K562 (cell line): ENCODE measurements around the gene CHD2. TPM values are rescaled to one million over a fixed set of nuclear protein-coding genes. Genes with fewer than 3 reads are reported as not detected.

ENCODE experiments used
- ATAC-seq: fragments of 200-7000 bp; cut with Tn5 transposase; 3 replicates; pipeline ENCODE4 v1.9.1; 2020; ENCODE audit warnings: moderate library complexity
- BruUV-seq: library from RNA; stranded (reverse); fragments of 400-500 nt; replicated peaks from 2 replicates; lab custom pipeline; 2021; lab: Mats Ljungman, UMichigan
- CTCF ChIA-PET: fragments of 300-600 bp; formaldehyde crosslinking; extraction: SDS; loops from one replicate; lab custom pipeline; 2021; ENCODE audit warnings: low intra/inter-chr PET ratio; lab: Yijun Ruan, JAX
- POLR2A ChIA-PET: fragments of 300-600, 350-650 bp; sonication (Branson Sonifier 250); formaldehyde crosslinking; extraction: SDS; loops from one replicate; lab custom pipeline; 2021; ENCODE audit warnings: antibody characterized with exemption, inconsistent platforms; lab: Yijun Ruan, JAX
- DNase-seq, 4 experiments: peaks; one replicate each; pipeline versions ENCODE4 v3.0.0 to v3.0.0-alpha.2; 2011 to 2018; ENCODE audit warnings: low spot score in 3 of 4, mixed read lengths in 3 of 4; ENCODE audit errors: extremely low read depth in 1 of 4
- FAIRE-seq: peaks from 2 replicates; lab custom pipeline; 2011; peaks lifted over from hg19 to GRCh38; lab: Jason Lieb, UNC
- H2AFZ ChIP-seq: 2 replicates; pipeline ENCODE4 v1.6.0; 2011; ENCODE audit warnings: low read depth, low read length, control low read depth, inconsistent platforms
- H3K27ac ChIP-seq: fragments of 200-600 bp; 3 replicates; pipeline ENCODE4 v1.8.0; 2011; ENCODE audit warnings: low read depth, mild to moderate bottlenecking, control low read depth, inconsistent platforms, low read length, moderate library complexity, mixed read lengths; ENCODE audit errors: extremely low read depth
- H3K27me3 ChIP-seq, 2 experiments: fragments of 300-600 bp in 1 of 2; 2 replicates in 1 of 2; 3 replicates in 1 of 2; pipeline versions ENCODE4 v1.6.0 to v1.8.0; 2011; ENCODE audit warnings: inconsistent platforms in 2 of 2, low read length in 2 of 2, mild to moderate bottlenecking in 1 of 2, mixed read lengths in 1 of 2, moderate library complexity in 1 of 2; ENCODE audit not compliant: control insufficient read depth in 2 of 2, insufficient read depth in 2 of 2
- H3K36me3 ChIP-seq: fragments of 300-600 bp; 3 replicates; pipeline ENCODE4 v1.8.0; 2011; ENCODE audit warnings: mild to moderate bottlenecking, low read length, inconsistent platforms; ENCODE audit not compliant: control insufficient read depth, insufficient read depth
- H3K4me1 ChIP-seq, 2 experiments: fragments of 200-600 bp in 1 of 2; replicated peaks in 1 of 2; 2 replicates in 1 of 2; 3 replicates in 1 of 2; pipeline versions ENCODE4 v1.5.1 to v1.8.0; 2011; ENCODE audit warnings: inconsistent platforms in 2 of 2, low read length in 2 of 2, mild to moderate bottlenecking in 1 of 2, mixed read lengths in 1 of 2, moderate library complexity in 1 of 2; ENCODE audit not compliant: control insufficient read depth in 2 of 2, insufficient read depth in 2 of 2
- H3K4me2 ChIP-seq: 2 replicates; pipeline ENCODE4 v1.6.1; 2011; ENCODE audit warnings: low read length, control low read depth, inconsistent platforms, mixed read lengths; ENCODE audit not compliant: insufficient read depth
- H3K4me3 ChIP-seq: fragments of 200-600 bp; sonication (generic), shearing (Covaris generic); 2 replicates; pipeline ENCODE4 v1.5.1; 2016; ENCODE audit warnings: control low read depth, inconsistent platforms
- H3K79me2 ChIP-seq: fragments of 200-600 bp; 3 replicates; pipeline ENCODE4 v1.8.0; 2011; ENCODE audit warnings: low read length, inconsistent platforms; ENCODE audit not compliant: control insufficient read depth, insufficient read depth
- H3K9ac ChIP-seq, 2 experiments: 2 replicates each; pipeline versions ENCODE4 v1.6.0 to v1.6.1; 2011; ENCODE audit warnings: low read depth in 2 of 2, low read length in 2 of 2, control low read depth in 1 of 2, inconsistent platforms in 1 of 2, mild to moderate bottlenecking in 1 of 2, mixed read lengths in 1 of 2; ENCODE audit not compliant: insufficient read depth in 1 of 2
- H3K9me1 ChIP-seq: one replicate; pipeline ENCODE4 v1.6.0; 2011; ENCODE audit warnings: inconsistent platforms, mild to moderate bottlenecking, low read length, moderate library complexity; ENCODE audit not compliant: control insufficient read depth, insufficient read depth
- H3K9me3 ChIP-seq: replicated peaks from 2 replicates; pipeline ENCODE4 v1.5.1; 2011; ENCODE audit warnings: low read depth, low read length, inconsistent platforms; ENCODE audit not compliant: control insufficient read depth, insufficient read depth
- H4K20me1 ChIP-seq: replicated peaks from 2 replicates; pipeline ENCODE4 v1.6.1; 2011; ENCODE audit warnings: low read length, inconsistent platforms, mixed read lengths; ENCODE audit not compliant: control insufficient read depth, insufficient read depth
- ADNP ChIP-seq: fragments of 200-800 bp; sonication (Bioruptor generic); IDR thresholded peaks from 2 replicates; pipeline ENCODE4 v1.6.1; 2016; ENCODE audit warnings: missing genetic modification characterization, missing compliant biosample characterization
- DDX20 ChIP-seq: fragments of 450-650 bp; IDR thresholded peaks from 2 replicates; pipeline ENCODE4 v1.6.1; 2016; ENCODE audit warnings: missing genetic modification characterization, low read depth, mild to moderate bottlenecking, missing compliant biosample characterization, moderate library complexity
- LARP7 ChIP-seq: fragments of 450-650 bp; IDR thresholded peaks from 2 replicates; pipeline ENCODE4 v1.6.1; 2016
- NRF1 ChIP-seq, 2 experiments: fragments of 450-650 bp; IDR thresholded peaks in 1 of 2; conservative IDR thresholded peaks in 1 of 2; 2 replicates each; pipeline ENCODE4 v1.6.1; 2014; ENCODE audit warnings: mild to moderate bottlenecking in 2 of 2
- POLR2H ChIP-seq: IDR thresholded peaks from 2 replicates; pipeline ENCODE4 v1.6.1; 2016; ENCODE audit warnings: missing genetic modification characterization, low read depth, mild to moderate bottlenecking, control low read depth, missing compliant biosample characterization, moderate library complexity
- ZNF3 ChIP-seq: fragments of 250-450 bp; sonication (Bioruptor Pico); IDR thresholded peaks from 2 replicates; pipeline ENCODE4 v1.5.0; 2021; ENCODE audit warnings: mild to moderate bottlenecking, moderate library complexity
- WGBS: fragments of 100-300 bp; shearing (Covaris generic); methylation state at CpG from one replicate; pipeline ENCODE4 v1.1.6; 2016; ENCODE audit warnings: low coverage, mixed read lengths; ENCODE audit not compliant: insufficient coverage; ENCODE audit errors: missing lambda C conversion rate; 5-methylcytosine and 5-hydroxymethylcytosine counted together
- in situ Hi-C: fragments of 300-500 bp; cut with MboI; formaldehyde crosslinking; loops from 4 replicates; pipeline ENCODE4 v1.15.0; 2018; ENCODE audit warnings: inconsistent platforms, mixed read lengths
- intact Hi-C: fragments of 100-400 bp; cut with micrococcal nuclease; formaldehyde crosslinking; loops from 2 replicates; pipeline ENCODE4 v1.14.2; 2022
- polyA plus RNA-seq, 8 experiments: library from polyadenylated mRNA; depleted of rRNA in 4 of 8; stranded (reverse) in 5 of 8; unstranded in 3 of 8; fragments of >200 nt; fragmentation: Nextera tagmentation in 2 of 8; fragmentation: Illumina TruSeq in 1 of 8; extraction: Ambion mirVana in 2 of 8; extraction: Trizol in 1 of 8; gene quantifications; 2 replicates each; pipeline versions ENCODE4 v1.2.1 to v1.2.3, GENCODE V29; 2011 to 2014; ENCODE audit warnings: inconsistent platforms in 1 of 8, missing spikeins in 1 of 8
- total RNA-seq, 7 experiments: library from RNA; depleted of rRNA in 6 of 7; stranded (reverse); fragments of >200 nt in 6 of 7; fragmentation: Illumina TruSeq in 2 of 7; extraction: Trizol in 2 of 7; gene quantifications; 2 replicates each; pipeline versions ENCODE4 v1.2.1 to v1.2.3, GENCODE V29; 2011 to 2021; ENCODE audit warnings: low replicate concordance in 1 of 7
- TF ChIP-seq, protein P1 (sequence below): fragments of 450-650 bp; conservative IDR thresholded peaks from 2 replicates; pipeline ENCODE4 v1.6.1; 2016; ENCODE audit warnings: missing genetic modification characterization, low read depth, mild to moderate bottlenecking, control low read depth, missing compliant biosample characterization

CHD2 gene
- total and polyA plus RNA-seq, 9 of the 15 experiments (the other 6 are each of a cell fraction or from before 2014, with no cell fraction given) = 38.9 to 70.8 (median 56.2) TPM

DNA sequence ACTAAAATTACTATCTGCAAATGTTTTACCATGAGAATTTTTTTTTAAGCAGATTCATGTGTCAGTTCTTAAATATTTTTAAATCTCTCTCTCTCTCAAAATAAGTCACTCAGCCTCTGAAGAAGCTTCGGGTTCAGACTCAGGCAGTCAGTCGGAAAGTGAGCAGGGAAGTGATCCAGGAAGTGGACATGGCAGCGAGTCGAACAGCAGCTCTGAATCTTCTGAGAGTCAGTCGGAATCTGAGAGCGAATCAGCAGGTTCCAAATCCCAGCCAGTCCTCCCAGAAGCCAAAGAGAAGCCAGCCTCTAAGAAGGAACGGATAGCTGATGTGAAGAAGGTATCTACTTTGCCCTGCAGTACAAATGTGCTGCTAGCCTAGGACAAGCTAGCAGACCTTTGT is 24.1 kb downstream of the CHD2 start:
- FAIRE-seq = no peak
- no peaks in the 10 kb centered on the region for H3K9me1 ChIP-seq
- no peak overlapping the region for H3K4me2 ChIP-seq
- no peaks in the 10 kb centered on the region for H3K9me3 ChIP-seq
- H3K27ac ChIP-seq = no peak overlapping the region
- H4K20me1 ChIP-seq = no peaks in the 10 kb centered on the region; the same call in 1 of the 2 replicates
- ChIA-PET CTCF (no interaction called here), POLR2A (no interaction called here)
- TF ChIP-seq POLR2H (tag) (no peak), DDX20 (tag) (no peak), ZNF3 (CRISPR knock-in tag) (no peak), LARP7 (no peak), NRF1 (conservative IDR thresholded peaks at IDR 0.05 in 1 of 2, IDR thresholded peaks at IDR 0.05 in 1 of 2) (no peak), ADNP (tag) (no peak)
- TF ChIP-seq, protein P1, sequence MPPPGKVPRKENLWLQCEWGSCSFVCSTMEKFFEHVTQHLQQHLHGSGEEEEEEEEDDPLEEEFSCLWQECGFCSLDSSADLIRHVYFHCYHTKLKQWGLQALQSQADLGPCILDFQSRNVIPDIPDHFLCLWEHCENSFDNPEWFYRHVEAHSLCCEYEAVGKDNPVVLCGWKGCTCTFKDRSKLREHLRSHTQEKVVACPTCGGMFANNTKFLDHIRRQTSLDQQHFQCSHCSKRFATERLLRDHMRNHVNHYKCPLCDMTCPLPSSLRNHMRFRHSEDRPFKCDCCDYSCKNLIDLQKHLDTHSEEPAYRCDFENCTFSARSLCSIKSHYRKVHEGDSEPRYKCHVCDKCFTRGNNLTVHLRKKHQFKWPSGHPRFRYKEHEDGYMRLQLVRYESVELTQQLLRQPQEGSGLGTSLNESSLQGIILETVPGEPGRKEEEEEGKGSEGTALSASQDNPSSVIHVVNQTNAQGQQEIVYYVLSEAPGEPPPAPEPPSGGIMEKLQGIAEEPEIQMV (tag) = no peak
- BruUV-seq = no TSS peak
- no peaks in the 10 kb centered on the region for H3K27me3 ChIP-seq
- no peak overlapping the region for H3K9ac ChIP-seq
- H2AFZ ChIP-seq = no peak overlapping the region
- peaks cover 74% of the 10 kb centered on the region for H3K79me2 ChIP-seq
- H3K4me1 ChIP-seq = peaks cover 3 to 22% of the 10 kb centered on the region in 2 experiments; a peak in 3 of 5 replicates
- 95% methylated on average over 7 of the region's 7 CpGs for WGBS
- in situ Hi-C loops = no loop called here
- intact Hi-C loops = no loop called here
- H3K4me3 ChIP-seq = no peak overlapping the region
- ATAC-seq = no peak
- H3K36me3 ChIP-seq = peaks cover 98% of the 10 kb centered on the region
- no peak for DNase-seq
